Limb (tissue), 2 donors: ENCODE data around the gene MAN2B2.
"Not testable (repeated sequence)": the region's sequence is repeated elsewhere in the genome, so short reads cannot be mapped to it uniquely, and the experiment has no call there.

Experiments used
- DNase-seq, 2 donors: peaks; one replicate each; pipeline ENCODE4 v3.0.0-alpha.2; 2016; ENCODE audit errors: extremely low spot score in 2 of 2

Gene MAN2B2

DNA sequence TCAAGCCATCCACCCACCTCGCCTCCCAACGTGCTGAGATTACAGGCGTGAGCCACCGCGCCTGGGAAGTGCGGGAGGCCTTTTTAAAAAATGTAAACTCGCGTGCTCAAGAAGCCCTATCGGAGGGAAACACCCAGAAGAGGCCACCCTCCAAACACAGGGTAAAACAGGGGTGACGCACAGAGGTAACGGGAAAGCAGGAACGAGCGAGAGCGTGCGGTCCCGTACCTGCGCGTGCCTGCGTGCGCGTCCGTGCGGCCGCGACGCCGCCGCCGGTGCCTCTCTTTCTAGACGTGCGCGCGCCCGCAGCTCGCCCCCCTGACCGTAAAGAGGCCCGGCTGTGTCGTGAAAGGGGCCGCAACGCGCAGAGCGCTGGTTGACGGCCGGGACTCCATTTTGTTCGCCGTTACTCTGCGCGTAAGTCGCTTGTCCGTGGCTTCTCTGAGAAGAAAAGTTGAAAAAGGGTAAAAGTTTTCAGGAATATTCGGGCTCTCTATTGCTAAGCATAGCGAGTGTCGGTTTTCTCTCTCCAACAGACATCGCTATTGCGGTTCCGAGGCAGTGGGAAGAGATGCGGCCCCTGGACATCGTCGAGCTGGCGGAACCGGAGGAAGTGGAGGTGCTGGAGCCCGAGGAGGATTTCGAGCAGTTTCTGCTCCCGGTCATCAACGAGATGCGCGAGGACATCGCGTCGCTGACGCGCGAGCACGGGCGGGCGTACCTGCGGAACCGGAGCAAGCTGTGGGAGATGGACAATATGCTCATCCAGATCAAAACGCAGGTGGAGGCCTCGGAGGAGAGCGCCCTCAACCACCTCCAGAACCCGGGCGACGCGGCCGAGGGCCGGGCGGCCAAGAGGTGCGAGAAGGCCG lies 65.5 kb downstream of the MAN2B2 start, which contains the start of gene MRFAP1:
Gene MRFAP1, plus strand, starts transcription at position 394 of the 872 bp plus-strand sequence. Its CDS starts 178 bp downstream, at position 572.
- peak; percentile 96 to 97 for DNase-seq

DNA sequence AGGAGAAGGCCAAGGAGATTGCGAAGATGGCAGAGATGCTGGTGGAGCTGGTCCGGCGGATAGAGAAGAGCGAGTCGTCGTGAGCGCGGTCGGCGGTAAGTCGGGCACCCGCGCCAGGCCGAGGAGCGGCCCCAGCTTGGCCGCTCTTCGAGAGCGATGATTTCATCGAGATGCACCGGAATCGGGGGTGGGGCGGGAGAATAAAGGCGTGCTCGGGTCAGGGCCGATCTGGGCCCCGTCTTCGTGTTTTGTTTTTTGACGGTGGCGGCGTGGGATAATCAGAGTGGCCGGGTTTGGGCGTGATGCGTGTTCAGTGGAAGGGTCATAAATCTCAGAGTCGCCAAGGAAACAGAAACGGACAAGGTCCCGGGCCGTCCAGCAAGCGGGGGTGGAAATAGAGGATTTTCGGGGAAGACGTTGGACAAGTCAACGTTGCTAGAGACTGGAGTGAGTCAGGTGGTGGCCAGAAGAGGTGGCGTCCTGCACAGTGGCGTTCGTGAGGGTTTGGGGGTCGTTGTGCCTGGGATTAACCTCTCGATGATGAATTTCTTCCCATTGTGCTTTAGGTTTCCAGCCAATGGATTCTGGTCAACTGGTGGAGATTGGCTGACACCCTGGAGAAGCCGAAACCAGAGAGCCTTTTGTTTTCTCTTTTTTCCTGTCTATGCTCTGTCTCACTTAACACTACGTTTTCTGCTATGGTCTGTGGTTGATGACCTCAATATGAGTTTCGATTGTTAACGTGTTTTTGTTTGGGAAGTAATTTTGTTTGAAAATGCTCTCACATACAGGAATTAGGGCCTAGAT lies 66.4 kb downstream of the MAN2B2 start:
- DNase-seq: no peak

DNA sequence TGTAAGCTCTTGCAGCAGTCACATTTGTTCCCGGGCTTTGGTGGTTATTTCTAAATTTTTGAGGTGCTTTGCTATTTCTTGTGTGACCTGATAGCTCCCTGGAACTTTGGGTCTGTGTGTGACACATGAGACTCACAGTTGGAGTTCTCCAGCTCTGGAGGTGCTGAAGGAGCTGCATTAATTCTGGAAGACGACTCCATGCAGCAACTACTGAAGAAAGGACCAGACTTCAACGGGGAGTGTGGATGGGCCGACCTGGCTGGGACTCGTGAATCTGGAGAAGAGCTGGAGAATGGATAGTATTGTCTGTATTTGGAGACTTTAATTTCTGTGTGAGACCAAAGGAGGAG lies 67.0 kb downstream of the MAN2B2 start:
- DNase-seq: no peak

DNA sequence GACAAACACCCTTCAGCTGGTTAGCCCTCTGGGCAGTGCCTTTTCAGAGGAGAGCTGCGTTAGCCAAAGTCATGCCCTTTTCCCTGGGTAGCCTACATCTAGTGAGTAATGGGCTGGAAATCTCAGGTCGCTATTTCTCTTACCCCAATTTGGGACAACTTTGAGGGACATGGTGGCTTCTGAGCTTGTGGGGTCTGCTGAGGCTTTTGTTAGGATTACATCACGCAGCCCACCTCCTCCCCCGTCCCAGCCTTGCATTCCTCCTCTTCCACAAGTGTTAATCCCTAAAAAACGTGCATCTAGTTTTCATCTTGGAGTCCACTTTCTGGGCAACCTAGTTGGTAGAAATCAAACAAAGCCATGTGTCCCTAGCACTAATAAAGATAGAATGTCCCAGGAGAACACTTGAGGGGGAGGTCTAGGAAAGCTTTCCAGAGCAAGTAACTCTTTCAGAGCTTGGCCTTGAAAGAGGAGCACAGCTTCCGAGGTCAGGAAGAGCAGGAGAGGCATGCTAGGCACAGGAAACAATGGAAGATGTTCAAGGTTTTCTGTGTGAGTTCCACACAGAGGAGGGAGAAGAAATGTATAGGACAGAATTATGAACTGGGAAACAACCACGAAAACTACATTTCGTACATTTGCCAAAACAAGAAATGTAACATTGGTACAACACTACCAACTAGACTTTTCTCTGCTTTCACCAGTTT lies 68.3 kb downstream of the MAN2B2 start:
- DNase-seq: no peak

DNA sequence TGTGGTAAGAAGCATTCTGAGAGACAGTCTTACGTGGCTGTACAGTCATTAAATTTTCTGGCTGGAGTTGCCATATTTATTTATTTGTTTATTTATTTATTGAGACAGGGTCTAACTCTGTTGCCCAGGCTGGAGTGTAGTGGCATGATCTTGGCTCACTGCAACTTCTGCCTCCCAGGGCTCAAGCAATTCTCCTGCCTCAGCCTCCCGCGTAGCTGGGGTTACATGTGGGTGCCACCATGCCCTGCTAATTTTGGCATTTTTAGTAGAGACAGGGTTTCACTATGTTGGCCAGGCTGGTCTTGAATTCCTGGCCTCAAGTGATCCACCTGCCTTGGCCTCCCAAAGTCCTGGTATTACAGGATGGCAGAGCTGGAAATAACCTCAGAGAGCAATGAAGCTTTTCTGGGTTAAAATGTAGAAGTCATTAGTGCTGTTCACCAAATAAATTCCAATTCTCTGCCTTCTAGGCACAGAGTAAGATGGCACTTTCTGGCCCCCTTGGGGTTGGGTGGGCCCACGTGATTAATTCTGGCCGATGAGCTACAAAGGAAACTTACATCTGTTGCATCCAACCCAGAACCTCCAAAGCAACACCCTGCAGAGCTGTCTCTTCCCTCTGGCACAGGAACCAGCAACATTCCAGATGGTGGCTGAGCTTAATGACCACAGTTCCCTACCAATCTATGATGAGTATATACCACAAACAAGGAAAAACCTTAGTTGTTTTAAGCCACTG lies 70.0 kb downstream of the MAN2B2 start:
- no peak for DNase-seq

DNA sequence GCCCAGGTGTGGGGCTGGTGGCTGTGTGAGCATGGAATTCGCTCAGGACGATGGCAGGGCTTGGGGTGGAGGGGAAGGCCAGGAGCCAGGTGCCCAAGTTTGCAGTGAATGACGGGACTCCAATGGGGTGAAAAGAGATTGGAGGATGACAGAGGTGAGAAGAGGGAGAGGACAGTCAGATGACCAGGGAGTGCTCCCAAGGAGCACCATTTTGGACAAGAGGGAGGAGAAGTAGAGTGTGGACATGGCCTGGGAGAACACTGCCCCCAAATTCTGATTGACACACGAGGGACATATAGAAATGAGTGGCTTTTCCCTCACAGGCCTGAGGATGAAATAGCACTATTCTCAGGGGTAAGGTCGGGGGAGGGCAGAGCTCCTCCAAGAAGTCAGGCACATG lies 72.2 kb downstream of the MAN2B2 start:
- no peak for DNase-seq

DNA sequence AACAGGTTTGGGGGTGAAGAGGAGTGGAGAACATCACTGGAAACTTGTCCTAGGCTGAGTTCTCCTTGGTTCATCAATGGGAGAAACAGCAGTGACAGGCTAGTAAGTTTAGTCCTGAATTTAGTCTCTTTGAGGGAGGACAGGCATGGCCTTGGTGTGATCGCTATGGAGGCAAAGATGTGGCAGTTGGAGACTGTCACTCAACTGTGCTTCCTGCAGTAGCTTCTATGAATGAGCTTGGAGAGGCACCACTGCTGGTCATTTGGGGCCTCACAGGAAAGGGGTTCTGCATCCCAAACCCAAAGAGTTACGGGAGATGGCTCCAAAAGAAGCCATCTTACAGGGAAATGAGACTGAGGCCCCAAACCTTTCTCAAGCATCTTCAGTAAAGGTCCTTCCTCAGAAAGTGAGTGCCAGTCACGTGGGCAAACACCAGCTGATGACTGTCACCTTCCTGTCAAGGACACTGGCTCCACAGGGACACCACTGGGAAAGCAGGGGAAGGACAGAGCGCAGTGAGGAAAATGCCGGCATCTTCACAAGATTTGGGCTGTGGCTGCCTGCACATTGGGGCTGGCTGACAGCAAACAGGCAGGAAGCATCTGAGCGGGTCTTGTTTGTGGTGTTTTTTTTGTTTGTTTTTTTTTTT lies 72.7 kb downstream of the MAN2B2 start:
- DNase-seq: no peak

DNA sequence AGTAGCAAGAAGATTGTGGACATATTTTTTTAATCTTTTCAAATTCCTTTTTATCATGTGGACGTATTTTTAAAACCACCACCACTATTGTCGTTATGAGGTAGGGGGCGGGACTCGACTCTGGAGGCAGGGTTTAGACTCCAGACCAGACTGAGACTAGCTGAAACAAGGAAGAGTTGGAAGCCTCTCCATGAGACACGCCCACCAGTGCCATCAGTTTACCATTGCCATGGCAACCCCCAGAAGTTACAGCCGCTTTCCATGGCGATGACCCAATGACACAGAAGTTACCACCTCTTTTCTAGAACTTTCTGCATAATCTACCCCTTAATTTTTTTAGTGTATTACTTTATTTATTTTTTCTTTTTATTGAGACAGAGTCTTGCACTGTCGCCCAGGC lies 74.2 kb downstream of the MAN2B2 start:
- no peak for DNase-seq

DNA sequence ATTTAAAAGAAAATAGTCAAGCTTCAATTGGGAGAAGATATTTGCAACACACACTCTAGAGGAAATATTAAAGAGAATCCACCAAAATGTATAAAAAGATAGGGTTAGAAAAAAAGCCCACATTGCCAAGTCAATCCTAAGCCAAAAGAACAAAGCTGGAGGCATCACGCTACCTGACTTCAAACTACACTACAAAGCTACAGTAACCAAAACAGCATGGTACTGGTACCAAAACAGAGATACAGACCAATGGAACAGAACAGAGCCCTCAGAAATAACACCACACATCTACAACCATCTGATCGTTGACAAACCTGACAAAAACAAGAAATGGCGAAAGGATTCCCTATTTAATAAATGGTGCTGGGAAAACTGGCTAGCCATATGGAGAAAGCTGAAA lies 79.2 kb downstream of the MAN2B2 start:
- not testable (repeated sequence) for DNase-seq

DNA sequence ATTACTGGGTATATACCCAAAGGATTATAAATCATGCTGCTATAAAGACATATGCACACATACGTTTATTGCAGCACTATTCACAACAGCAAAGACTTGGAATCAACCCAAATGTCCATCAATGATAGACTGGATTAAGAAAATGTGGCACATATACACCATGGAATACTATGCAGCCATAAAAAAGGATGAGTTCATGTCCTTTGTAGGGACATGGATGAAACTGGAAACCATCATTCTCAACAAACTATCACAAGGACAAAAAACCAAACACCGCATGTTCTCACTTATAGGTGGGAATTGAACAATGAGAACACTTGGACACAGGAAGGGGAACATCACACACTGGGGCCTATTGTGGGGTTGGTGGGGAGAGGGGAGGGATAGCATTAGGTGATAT lies 80.3 kb downstream of the MAN2B2 start:
- not testable (repeated sequence) for DNase-seq

DNA sequence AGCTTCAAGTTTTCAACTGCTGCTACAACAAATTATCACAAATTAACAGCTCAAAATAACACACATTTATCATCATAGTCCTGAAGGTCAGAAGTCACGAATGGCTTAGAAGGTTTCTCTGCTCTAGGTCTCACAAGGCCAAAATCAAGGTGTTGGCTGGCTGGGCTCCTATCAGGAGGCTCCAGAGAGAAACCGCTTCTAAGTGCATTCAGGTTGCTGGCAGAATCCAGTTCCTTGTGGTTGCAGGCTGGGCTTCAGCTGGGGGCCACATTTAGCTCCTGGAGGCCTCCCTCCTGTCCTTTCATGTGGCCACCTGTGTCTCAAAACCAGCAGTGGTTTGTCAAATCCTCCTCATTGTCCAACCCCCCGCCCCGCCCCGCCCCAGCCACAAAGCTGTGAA lies 80.9 kb downstream of the MAN2B2 start:
- DNase-seq: no peak

DNA sequence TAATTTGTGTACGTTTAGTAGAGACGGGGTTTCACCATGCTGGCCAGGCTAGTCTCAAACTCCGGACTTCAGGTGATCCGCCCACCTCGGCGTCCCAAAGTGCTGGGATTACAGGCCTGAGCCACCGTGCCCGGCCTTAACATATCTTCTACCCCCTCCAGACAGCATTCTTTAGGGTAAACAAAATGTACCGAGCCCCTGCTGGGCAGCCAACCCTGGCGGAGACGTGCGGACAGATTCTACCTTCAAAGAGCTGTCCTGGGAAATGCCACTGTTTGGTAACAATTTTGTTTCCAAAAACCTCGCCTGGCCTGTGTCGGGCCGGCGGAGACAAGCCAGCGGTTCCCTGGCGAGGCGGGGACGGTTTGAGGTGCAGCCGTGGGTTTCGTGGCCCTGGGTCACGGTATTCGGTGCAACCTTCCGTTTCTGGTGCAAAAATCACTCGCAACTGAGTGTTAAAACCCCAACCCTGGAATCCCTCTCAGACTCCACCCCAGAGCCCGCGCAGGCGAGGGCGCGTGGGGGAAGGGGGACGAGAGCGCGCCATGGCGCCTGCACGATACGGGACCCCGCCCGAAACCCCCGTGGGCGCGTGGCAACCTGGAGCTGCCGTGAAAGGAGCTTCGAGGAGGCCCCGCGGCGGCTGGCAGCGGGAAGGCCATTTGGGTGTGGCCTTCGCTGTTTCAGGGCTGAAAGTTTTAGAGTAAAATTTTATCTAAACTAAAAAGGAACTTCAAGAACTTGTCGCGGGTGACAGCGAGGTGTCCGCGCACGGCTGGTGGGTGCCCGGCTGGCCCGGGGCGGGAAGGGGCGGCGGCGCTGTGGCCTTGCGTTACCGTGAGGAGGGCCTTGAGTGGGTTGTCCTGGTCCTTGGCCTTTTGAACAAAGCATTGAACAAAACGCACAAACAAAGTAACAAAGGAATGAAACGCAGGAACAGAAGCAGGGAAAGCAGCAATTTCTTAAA lies 82.5 kb downstream of the MAN2B2 start:
- DNase-seq: no peak

DNA sequence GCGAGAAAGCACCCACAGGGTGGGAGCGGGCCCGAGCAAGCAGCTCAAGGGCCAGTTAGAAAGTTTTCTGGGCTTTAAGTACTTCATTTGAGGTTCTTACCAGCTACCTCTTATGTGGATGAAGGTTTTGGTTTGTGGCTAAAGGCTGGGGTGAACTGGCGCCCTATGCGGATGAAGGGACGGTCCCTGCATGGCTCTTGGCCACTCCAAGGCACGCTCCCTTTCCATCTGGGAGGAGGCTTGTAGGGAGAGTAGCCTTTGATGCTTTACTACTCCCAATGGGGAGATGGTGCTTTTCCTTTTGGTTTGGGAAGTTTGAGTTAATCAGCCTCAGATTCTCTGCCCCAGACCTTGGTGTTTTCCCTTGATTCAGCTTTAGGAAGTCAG lies 83.2 kb downstream of the MAN2B2 start:
- DNase-seq: no peak

DNA sequence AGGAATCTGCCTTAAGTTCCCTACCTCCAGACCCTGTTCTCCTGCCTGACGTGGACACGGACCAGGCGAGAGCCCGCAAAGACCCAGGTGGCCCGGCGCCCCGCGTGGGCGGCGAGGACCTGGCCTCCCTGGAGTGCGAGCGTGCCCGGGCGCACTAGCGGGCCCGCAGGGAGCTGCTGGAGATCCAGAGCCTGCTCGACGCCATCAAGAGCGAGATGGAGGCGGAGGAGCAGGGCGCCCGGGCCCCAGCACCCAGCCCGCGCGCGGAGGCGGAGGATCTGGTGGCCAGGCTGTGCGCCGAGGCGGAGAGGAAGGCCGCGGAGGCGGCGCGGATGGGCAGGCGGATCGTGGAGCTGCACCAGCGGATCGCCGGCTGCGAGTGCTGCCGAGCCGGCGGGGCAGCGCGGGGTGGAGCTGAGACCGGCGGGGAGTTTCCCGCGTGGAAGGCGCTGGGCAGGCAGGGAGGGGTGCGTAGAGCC lies 83.6 kb downstream of the MAN2B2 start:
- peak in 1 of 2 donors; percentile 59 for DNase-seq

DNA sequence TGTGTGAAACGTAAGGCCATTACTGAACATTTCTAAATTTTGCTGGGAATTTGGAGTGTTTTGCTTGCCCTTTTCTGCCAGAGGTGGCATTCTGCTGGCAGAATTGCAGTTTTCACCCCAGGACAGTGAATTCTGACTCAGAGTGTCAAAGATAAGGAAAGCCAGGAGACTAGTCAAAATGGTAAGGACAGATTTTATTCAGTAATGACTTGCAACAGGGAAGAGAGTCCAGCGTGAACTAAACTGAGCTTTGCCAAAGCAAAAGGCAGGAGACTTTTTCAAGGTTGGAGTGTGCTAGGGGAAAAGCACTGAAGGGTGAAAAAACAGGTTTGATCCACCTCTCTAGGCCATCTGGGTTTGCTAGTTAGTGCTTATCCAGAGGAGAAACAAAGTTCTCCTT lies 84.9 kb downstream of the MAN2B2 start:
- no peak for DNase-seq

DNA sequence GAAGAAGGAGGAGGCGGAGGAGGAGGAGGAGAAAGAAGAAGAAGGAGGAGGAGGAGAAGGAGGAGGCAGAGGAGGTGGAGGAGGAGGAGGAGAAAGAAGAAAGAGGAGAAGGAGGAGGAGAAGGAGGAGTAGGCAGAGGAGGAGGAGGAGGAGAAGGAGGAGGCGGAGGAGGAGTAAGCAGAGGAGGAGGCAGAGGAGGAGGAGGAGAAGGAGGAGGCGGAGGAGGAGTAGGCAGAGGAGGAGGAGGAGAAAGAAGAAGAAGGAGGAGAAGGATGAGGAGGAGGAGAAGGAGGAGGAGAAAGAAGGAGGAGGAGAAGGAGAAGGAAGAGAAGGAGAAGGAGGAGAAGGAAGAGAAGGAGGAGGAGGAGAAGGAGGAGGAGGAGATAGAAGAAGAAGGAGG lies 85.4 kb downstream of the MAN2B2 start:
- no peak for DNase-seq

DNA sequence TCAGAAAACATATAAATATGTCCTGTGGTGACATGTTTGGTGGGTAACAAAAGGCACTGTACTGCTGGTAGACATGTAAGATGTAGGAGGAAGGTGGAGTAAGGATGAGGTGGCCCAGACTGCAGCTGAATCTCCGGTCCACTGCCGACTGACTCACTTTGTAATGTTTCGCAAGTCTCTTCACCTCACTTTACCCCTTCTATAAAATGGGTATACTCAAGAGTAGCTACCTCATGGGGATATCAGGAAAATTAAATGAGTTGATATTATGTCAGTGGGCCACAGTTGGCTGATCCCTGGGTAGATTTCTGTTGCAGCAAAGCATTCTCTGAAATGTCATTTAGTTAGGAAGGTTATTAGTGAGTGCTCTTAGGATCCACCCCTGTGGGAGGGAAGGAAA lies 87.6 kb downstream of the MAN2B2 start:
- DNase-seq: no peak

DNA sequence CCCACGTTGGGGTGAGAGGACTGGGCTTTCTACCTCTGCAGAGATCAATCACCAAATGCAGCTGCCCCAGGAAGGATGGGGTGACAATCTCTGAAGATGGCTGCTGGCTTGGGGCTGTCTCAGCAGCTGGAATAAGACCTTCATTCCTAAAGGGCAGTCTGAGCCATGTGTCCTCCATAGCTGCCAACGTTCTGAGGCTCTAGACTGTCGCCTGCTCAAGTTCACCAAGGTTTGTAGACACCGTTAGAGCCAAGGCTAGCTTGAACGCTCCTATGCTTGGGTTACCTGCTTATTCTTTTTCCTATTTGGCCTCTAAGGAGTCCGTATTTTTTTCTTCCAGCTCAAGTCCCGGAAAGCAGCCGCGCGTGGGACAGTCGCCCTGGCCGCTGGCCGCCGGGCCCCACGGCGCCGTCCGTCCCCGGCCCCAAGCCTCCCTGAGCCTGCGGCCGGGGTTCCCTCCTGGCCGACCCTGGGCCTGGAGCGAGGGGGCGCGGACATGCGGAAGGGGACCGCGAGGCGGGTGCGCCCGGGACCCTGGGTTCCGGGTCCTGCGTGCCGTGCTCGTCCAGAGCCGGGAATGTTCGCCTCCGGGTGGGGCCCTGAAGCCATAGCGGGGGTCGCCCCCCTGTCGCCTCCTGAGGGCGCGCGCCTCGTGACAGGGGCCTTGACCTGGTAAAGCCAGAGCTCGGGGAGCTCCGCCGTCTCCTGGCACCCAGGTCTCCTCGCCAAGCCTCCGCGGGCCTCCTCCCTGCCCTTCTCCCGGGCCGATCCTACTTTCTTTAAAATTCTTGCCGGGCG lies 88.8 kb downstream of the MAN2B2 start:
- no peak for DNase-seq

DNA sequence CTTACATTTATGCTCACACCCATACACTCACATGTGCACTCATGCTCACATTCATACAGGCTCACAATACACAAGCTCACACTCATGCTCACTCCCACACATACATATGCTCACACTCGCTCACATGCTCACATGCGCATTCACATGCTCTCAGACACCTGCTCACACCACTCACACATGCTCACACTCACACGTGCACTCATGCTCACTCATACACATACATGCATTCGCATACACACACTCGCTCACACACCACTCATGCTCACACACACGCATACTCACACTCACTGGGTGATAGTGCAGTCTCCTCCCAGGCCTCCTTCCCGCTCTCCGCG lies 90.3 kb downstream of the MAN2B2 start:
- no peak for DNase-seq
